Occipital lobe (tissue), 2 donors: ENCODE data around the gene ZNF417. TPM values are rescaled to one million over a fixed set of nuclear protein-coding genes. Genes with fewer than 3 reads are reported as not detected.
"Not testable (repeated sequence)": the region's sequence is repeated elsewhere in the genome, so short reads cannot be mapped to it uniquely, and the experiment has no call there.

Experiments
- DNase-seq: peaks from one replicate; lab custom pipeline; 2025; lab: John Stamatoyannopoulos, UW
- total RNA-seq: library from RNA; depleted of rRNA; stranded (reverse); fragments of >200 nt; gene quantifications from one replicate; pipeline ENCODE4 v1.2.3, GENCODE V29; 2014

Gene ZNF417
- total RNA-seq, 1 donor from 2014 or later = 39.3 TPM

- no peak for DNase-seq
Measured at GRCh38 chr19:57888107-57888559, 28.3 kb downstream of the ZNF417 start.

GRCh38 chr19:57887195-57887941 lies 29.0 kb downstream of the ZNF417 start:
- DNase-seq = no peak

DNA sequence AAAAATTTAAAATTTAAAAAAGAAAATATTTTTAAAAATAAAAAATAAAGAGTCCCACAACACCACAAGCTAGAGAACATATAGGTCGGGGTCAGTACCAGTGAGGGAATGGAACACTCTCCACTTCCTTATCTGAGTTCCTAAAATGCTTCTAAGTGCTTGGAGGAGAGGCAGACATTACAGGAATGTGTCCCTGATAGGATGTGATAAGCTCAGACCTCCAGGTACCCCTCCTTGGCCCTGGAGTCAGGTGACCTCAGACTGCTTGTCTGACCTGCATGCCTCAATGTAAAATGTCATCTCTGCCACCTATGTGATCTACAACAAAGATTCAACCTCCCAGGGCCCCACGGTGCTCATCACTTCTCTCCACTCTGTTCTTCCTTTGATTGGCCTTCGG lies 30.3 kb downstream of the ZNF417 start:
- no peak for DNase-seq

DNA sequence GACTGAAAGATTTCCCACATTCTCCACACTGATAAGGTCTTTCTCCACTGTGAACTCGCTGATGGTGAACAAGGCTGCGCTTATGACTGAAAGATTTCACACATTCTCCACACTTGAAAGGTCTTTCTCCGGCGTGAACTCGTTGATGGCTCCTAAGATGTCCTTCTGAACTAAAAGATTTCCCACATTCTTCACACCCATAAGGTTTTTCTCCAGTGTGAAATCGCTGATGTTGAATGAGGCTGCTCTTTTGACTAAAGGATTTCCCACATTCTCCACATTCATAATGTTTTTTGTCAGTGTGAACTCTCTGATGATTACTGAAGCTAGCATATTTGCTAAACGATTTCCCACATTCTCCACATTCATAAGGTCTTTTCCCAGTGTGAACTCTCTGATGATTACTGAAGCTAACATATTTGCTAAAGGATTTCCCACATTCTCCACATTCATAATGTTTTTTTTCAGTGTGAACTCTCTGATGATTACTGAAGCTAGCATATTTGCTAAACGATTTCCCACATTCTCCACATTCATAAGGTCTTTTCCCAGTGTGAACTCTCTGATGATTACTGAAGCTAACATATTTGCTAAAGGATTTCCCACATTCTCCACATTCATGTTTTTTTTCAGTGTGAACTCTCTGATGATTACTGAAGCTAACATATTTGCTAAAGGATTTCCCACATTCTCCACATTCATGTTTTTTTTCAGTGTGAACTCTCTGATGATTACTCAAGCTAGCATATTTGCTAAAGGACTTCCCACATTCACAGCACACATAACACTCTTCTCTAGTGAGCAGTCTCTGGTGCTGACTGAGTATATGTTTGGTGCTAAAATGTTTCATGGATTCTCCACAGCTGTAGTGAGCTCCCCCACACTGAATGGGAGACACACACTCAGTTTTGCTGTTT lies 42.3 kb downstream of the ZNF417 start:
- not testable (repeated sequence) for DNase-seq

- DNase-seq = no peak
Measured at GRCh38 chr19:57872450-57872849, 43.9 kb downstream of the ZNF417 start.

DNA sequence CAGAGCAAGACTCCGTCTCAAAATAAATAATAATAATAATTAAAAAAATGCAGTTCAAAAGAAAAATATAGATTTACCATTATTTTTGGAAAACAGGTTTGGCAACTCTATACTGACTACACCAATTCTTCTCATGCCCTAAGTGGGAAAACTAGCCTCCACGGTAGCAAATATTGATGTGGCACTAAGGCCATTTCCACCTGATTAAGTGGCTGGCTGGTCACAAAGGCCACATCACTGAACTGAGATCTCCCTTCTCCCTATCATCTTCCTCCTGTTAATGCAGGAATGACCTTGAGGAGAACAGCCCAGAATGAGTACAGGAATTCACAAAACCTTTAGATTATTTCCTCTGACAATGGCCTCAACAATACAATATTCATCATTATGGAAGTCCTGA lies 46.2 kb downstream of the ZNF417 start:
- DNase-seq = no peak

DNA sequence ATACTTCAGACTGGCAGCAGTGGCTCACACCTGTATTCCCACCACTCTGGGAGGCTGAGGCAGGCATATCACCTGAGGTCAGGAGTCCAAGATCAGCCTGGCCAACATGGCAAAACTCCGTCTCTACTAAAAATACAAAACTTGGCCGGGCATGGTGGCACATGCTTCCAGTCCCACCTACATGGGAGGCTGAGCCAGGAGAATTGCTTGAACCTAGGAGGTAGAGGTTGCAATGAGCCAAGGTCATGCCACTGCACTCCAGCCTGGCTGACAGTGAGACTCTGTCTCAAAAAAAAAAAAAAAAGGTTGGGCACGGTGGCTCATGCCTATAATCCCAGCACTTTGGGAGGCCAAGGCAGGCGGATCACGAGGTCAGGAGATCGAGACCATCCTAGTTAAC lies 46.7 kb downstream of the ZNF417 start:
- DNase-seq = not testable (repeated sequence)

DNA sequence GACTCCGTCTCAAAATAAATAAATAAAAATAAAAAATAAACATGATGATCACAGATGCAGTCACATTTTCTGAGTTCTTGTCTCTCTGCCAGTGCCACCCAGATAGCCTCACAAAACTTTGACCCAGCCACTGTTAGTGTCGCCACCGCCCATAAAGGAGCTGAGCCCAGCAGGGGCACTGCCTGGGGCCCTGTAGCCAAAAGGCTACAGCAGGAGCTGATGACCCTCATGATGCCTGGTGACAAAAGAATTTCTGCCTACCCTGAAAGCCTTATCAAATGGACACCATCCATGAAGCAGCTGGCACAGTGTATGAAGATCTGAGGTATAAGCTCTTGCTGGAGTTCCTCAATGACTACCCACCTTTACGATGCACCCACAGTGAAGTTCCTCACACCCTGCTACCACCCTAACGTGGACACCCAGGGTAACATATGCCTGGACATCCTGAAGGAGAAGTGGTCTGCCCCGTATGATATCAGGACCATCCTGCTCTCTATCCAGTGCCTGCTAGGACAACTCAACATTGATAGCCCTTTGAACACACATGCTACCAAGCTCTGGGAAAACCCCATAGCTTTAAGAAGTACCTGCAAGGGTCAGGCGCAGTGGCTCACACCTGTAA lies 48.4 kb downstream of the ZNF417 start:
- DNase-seq = no peak

Other genes starting within 250 kb of the ZNF417 start
- gene ZSCAN4, start 247.7 kb downstream of the ZNF417 start, total RNA-seq = not detected
- gene ZNF551, start 234.6 kb downstream of the ZNF417 start, total RNA-seq = 30.1 TPM
- 42.7 TPM for gene ZNF154, start 207.4 kb downstream of the ZNF417 start, total RNA-seq
- gene ZNF671, start 189.0 kb downstream of the ZNF417 start, total RNA-seq = 36.2 TPM
- gene ZNF776, start 169.8 kb downstream of the ZNF417 start, total RNA-seq = 51.6 TPM
- 69.7 TPM for gene ZNF586, start 146.9 kb downstream of the ZNF417 start, total RNA-seq
- 9.7 TPM for gene ZNF552, start 101.7 kb downstream of the ZNF417 start, total RNA-seq
- 20.9 TPM for gene ZNF587B, start 86.3 kb downstream of the ZNF417 start, total RNA-seq
- 34.5 TPM for gene ZNF587, start 66.7 kb downstream of the ZNF417 start, total RNA-seq
- gene ZNF814, start 27.6 kb downstream of the ZNF417 start, total RNA-seq = 32.8 TPM
- 64.3 TPM for gene ZNF418, start 18.8 kb upstream of the ZNF417 start, total RNA-seq
- gene ZNF256, start 31.1 kb upstream of the ZNF417 start, total RNA-seq = 15.6 TPM
- gene C19orf18, start 57.9 kb upstream of the ZNF417 start, total RNA-seq = not detected
- gene ZNF606, start 86.2 kb upstream of the ZNF417 start, total RNA-seq = 57.1 TPM
- gene ZSCAN1, start 117.4 kb upstream of the ZNF417 start, total RNA-seq = 0.62 TPM
- gene ZNF135, start 142.7 kb upstream of the ZNF417 start, total RNA-seq = 13.4 TPM
- 87.0 TPM for gene ZSCAN18, start 181.6 kb upstream of the ZNF417 start, total RNA-seq
- 28.4 TPM for gene ZNF329, start 234.2 kb upstream of the ZNF417 start, total RNA-seq